HG02798 (cell line): ENCODE data around the gene ERBB4.
"Not testable (repeated sequence)": the region's sequence is repeated elsewhere in the genome, so short reads cannot be mapped to it uniquely, and the experiment has no call there.

ENCODE experiments used
- ATAC-seq: cut with Tn5 transposase; IDR thresholded peaks from one replicate; pipeline ENCODE4 v1.9.1; 2021; ENCODE audit warnings: mild to moderate bottlenecking; ENCODE audit not compliant: unreplicated experiment, poor library complexity

ERBB4 gene

GRCh38 chr2:212314680-212315079 is 223.9 kb downstream of the ERBB4 start:
- ATAC-seq, result no peak

- ATAC-seq, result no peak
Measured at GRCh38 chr2:212311807-212312404, 226.7 kb downstream of the ERBB4 start.

DNA sequence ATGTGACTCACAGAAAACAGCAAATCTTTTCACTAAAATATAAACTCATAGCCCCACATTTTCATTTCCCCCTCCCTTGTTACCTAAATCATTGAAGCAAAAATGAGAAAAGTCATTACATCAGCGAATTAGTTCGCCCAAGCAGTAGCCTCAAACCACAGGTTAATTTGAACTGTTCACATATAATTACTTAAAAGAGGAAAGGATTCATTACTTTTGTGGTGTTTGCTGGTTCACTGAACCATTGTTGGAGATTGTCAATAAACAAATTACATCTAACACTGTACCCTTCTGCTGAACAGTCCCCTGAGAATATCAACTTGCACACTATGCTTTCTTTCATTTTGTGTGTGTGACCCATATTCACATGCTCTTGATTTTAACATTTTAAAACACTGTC is 238.7 kb downstream of the ERBB4 start:
- no peak for ATAC-seq

- no peak for ATAC-seq
Measured at GRCh38 chr2:212299333-212299732, 239.3 kb downstream of the ERBB4 start.

DNA sequence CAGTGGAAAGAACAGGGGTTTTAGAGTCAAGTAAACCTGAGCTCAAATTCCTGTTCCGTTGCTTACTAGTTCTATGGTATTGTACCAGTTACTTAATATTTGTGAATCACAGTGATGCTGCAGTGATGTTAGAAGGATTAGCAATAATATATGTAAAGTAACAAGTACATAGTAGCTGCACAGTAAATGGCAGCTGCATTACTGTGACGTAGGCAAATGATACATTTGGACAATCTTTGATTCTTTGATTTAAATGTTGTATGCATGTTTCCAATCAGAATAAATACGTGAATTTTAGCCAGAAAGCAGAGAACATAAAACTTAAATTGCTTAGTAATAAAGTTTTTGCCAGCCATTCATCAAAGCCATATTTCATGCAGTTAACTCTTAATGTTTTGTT is 243.0 kb downstream of the ERBB4 start:
- no peak for ATAC-seq

DNA sequence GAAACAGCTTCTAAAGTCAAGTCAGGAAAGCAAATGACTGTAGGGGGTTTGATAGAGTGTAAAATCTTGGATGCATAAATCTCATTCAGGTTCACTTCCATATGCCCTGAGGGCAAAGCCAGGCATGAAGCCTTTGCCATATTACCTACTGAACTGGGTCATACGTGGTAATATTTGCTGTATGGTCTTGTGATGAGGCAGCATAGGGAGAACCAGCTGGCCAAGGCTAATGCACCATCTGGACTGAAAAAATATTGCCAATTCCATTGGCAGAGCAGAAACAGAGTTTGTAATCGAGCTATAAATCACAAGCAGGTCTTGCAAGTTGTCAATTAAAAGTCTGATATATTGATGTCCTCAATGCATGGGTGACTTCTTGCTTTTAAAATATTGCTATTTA is 243.8 kb downstream of the ERBB4 start:
- no peak for ATAC-seq

GRCh38 chr2:212289301-212289700 is 249.3 kb downstream of the ERBB4 start:
- ATAC-seq, result no peak

DNA sequence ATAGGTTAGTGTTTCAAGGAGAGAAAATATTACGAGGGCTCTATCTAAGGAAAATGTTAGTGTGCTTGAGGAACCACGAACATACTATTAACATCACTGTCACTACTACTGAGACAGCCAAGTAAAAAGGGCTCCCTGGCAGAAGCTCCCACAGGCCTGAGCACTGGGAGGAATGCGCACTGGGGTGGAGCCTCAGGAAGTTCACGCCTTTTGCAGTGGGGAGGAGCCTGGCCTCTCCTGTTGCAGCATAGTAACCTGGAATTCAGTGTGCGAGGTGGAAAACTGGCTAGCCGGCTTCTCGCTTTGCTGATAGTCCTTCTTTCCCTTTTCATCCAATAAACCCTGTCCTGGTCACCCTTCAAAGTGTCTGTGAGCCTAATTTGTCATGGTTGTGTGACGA is 250.3 kb downstream of the ERBB4 start:
- ATAC-seq, result no peak

GRCh38 chr2:212284166-212284565 is 254.4 kb downstream of the ERBB4 start:
- ATAC-seq, result no peak

DNA sequence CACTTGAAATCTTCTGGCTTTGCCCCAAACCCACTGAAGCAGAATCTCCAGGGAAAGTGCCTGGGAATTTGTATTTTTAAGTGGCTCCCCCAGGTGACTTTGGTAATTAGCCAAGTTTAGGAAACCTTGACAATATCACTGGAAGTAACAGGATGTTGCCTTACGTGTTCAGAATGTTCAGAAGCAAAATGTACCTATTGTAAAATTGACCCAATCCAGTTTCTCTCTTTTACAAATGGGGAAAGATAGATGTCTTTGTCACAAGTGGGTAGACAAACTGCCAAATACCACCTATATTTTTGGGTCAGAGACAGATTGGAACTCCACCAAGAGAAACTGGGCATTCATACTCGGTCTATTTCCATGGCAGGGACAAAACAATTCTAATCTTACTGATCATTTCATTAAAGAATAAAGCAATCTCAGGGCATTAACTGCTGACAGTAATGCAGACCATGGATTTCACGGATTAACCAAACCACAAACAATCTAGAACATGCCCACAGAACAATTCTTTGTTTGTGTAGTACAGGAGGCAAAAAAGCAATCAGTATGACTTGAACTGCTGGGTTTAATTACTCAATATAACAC is 255.8 kb downstream of the ERBB4 start:
- ATAC-seq, result no peak

GRCh38 chr2:212276813-212277212 is 261.8 kb downstream of the ERBB4 start:
- ATAC-seq, result no peak

- no peak for ATAC-seq
Measured at GRCh38 chr2:212274215-212274614, 264.4 kb downstream of the ERBB4 start.

DNA sequence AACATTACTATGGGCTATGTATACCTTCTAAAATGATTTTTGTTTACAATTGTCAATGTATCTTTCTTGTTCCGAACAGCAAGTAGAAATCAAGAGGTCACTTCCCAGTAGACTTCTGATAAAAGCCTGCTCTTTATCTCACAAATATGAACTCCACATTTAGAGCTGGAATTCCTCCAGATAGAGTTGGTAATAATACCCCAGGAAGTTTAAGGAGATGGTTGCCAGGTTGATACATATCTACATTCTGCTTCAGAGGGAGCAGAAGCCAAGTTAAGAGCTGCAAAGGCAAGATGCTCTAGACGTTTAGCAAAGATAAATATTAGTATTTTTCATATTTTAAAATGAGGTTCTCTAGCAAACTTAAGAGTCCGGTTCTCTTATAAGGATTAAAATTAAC is 267.0 kb downstream of the ERBB4 start:
- ATAC-seq, result no peak

DNA sequence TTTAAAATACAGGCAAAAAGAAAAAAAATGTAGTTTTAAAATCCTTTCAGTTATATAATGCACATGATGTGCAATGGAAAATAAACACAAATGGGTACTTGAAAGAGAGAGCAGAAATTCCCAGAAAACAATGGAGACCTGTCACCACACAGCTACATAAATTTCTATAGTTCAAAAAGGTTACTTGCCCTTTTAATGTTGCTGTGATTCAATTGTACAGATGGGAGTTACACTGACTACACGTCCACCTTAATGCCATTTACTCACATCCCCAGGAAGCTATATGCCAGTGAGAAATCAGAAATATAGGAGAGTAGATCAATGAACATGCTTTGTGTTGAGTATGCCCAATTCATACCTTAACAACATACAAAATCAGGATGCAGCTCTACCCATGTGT is 269.6 kb downstream of the ERBB4 start:
- no peak for ATAC-seq

- ATAC-seq, result no peak
Measured at GRCh38 chr2:212266297-212266696, 272.3 kb downstream of the ERBB4 start.

- no peak for ATAC-seq
Measured at GRCh38 chr2:212265777-212266176, 272.8 kb downstream of the ERBB4 start.

- ATAC-seq, result no peak
Measured at GRCh38 chr2:212264187-212264586, 274.4 kb downstream of the ERBB4 start.

DNA sequence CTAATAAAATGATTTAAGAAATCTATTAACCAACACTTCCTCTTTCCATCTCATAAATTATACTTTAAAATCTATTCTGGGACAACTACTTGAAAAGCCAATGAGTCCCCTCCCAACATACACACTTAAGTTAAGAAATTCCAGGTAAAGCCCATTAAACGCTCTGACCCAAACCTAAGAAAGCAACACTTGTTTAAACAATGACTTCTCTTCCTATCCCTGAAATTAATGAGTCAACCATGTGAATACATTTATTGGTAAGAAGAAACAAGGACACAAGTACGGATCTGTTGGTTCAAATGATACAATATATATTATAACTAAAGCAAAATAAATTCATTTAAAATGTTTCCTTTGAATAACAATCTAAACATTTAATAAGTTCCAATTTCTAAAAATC is 279.4 kb downstream of the ERBB4 start:
- no peak for ATAC-seq

- no peak for ATAC-seq
Measured at GRCh38 chr2:212254339-212254738, 284.3 kb downstream of the ERBB4 start.

DNA sequence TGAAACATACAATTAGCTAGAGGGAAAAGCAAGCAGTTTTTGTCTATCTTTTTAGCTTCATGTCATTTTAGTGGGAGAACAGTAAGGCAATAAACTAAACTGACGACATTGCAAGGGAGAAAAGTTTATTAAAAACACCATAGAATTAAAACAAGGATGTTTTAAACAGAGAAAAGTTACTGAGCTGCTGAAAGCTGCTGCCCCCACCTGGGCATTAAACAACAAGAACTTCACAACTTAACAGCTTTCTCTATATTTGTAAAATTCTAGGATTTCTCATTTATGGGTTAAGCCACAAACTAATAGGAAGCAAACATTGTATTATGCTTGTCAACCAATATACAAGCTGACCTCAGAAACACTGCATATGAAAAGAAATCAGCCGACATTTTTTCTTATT is 289.2 kb downstream of the ERBB4 start:
- ATAC-seq, result no peak

GRCh38 chr2:212245880-212246279 is 292.7 kb downstream of the ERBB4 start:
- ATAC-seq, result no peak

DNA sequence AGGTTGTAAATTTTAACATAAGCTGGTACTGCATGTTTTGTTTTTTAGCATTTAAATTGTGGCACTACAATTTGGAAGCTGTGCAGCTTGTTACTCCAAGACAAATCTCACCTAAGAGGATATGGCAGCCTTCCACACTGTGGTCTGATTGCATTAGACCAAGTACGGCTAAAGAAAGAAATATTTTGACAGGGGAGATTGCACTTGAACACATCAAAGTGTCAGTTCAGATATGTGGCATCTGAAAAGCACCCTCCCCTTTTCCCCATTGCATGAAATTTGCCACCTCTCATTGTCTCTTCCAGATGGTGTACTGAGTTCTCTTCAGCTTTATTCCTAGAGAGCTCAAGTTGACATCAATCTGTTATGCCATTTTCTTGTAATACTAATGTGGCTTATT is 295.9 kb downstream of the ERBB4 start:
- no peak for ATAC-seq

DNA sequence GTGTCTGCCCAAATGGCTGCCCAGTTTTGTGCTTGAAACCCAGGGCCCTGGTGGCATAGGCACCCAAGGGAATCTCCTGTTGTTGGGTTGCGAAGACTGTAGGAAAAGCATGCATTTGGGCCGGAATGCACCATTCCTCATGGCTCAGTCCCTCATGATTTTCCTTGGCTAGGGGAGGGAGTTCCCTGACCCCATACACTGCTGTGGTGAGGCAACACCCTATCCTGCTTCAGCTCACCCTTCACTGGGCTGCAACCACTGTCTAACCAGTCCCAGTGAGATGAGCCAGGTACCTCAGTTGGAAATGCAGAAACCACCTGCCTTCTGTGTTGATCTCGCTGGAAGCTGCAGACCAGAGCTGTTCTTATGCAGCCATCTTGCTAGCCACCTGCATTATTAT is 300.4 kb downstream of the ERBB4 start:
- ATAC-seq, result not testable (repeated sequence)
